OCI-LY7 (cell line): ENCODE measurements around the gene LRRC38. TPM values are rescaled to one million over a fixed set of nuclear protein-coding genes. Genes with fewer than 3 reads are reported as not detected.

ENCODE experiments used
- BruUV-seq: library from RNA; stranded (reverse); fragments of 400-500 nt; replicated peaks from 2 replicates; lab custom pipeline; 2021; lab: Mats Ljungman, UMichigan
- CTCF ChIA-PET: fragments of 300-600 bp; sonication (Branson Sonifier 250); formaldehyde crosslinking; loops from one replicate; lab custom pipeline; 2022; ENCODE audit warnings: antibody characterized with exemption; ENCODE audit not compliant: unreplicated experiment; lab: Charles Lee
- POLR2A ChIA-PET: fragments of 300-600 bp; sonication (Branson Sonifier 250); formaldehyde crosslinking; loops from one replicate; lab custom pipeline; 2022; ENCODE audit warnings: antibody characterized with exemption; lab: Charles Lee
- DNase-seq: peaks from one replicate; pipeline ENCODE4 v3.0.0-alpha.2; 2015; ENCODE audit warnings: low spot score
- H2AFZ ChIP-seq: fragments of 200-600 bp; sonication (generic), shearing (Covaris generic); 2 replicates; pipeline ENCODE4 v1.6.1; 2014; ENCODE audit warnings: mild to moderate bottlenecking, antibody characterized with exemption, low read length, moderate library complexity
- H3K27ac ChIP-seq: fragments of 200-600 bp; sonication (generic); 2 replicates; pipeline ENCODE4 v1.5.1; 2014; ENCODE audit warnings: mixed run types, low read depth, mild to moderate bottlenecking, moderate library complexity, low read length, inconsistent platforms; ENCODE audit not compliant: poor library complexity, severe bottlenecking
- H3K36me3 ChIP-seq: fragments of 200-600 bp; sonication (generic); 2 replicates; pipeline ENCODE4 v1.6.1; 2014; ENCODE audit warnings: mild to moderate bottlenecking, antibody characterized with exemption, low read length, moderate library complexity, mixed read lengths; ENCODE audit not compliant: insufficient read depth
- H3K4me1 ChIP-seq: fragments of 200-600 bp; sonication (generic); 2 replicates; pipeline ENCODE4 v1.5.1; 2014; ENCODE audit warnings: mild to moderate bottlenecking, low read length; ENCODE audit not compliant: insufficient read depth, poor library complexity, severe bottlenecking
- H3K4me2 ChIP-seq: fragments of 200-600 bp; sonication (generic); 2 replicates; pipeline ENCODE4 v1.6.1; 2014; ENCODE audit warnings: mild to moderate bottlenecking, low read length
- H3K4me3 ChIP-seq: fragments of 200-600 bp; sonication (generic); 2 replicates; pipeline ENCODE4 v1.5.1; 2014; ENCODE audit warnings: mild to moderate bottlenecking, low read depth, low read length; ENCODE audit not compliant: poor library complexity, severe bottlenecking
- H3K79me2 ChIP-seq: fragments of 200-600 bp; sonication (generic); 2 replicates; pipeline ENCODE4 v1.6.1; 2016; ENCODE audit warnings: low read depth, mild to moderate bottlenecking, low read length, moderate library complexity, mixed read lengths; ENCODE audit not compliant: insufficient read depth
- H3K9me2 ChIP-seq: fragments of 200-600 bp; sonication (generic); 2 replicates; pipeline ENCODE4 v1.6.1; 2016; ENCODE audit warnings: mild to moderate bottlenecking, low read length, mixed read lengths; ENCODE audit not compliant: insufficient read depth
- H3K9me3 ChIP-seq: fragments of 200-600 bp; sonication (generic); 2 replicates; pipeline ENCODE4 v1.6.1; 2014; ENCODE audit warnings: mild to moderate bottlenecking, mixed run types, low read length, mixed read lengths
- H4K20me1 ChIP-seq: fragments of 200-600 bp; sonication (generic); 2 replicates; pipeline ENCODE4 v1.6.1; 2014; ENCODE audit warnings: mild to moderate bottlenecking, antibody characterized with exemption, low read length, moderate library complexity, mixed read lengths; ENCODE audit not compliant: insufficient read depth
- EZH2phosphoT487 ChIP-seq: fragments of 200-600 bp; sonication (generic); IDR thresholded peaks from 2 replicates; pipeline ENCODE4 v1.6.1; 2018; ENCODE audit warnings: low read depth, borderline replicate concordance, mild to moderate bottlenecking, mixed run types, antibody characterized with exemption, low read length, moderate library complexity, mixed read lengths
- intact Hi-C: fragments of 100-400 bp; cut with micrococcal nuclease; formaldehyde crosslinking; loops from one replicate; pipeline ENCODE4 v1.10.0; 2022; ENCODE audit not compliant: unreplicated experiment
- total RNA-seq, 2 experiments: library from RNA; depleted of rRNA in 1 of 2; stranded (reverse); fragments of >200 nt in 1 of 2; shearing (Covaris generic) in 1 of 2; gene quantifications; 2 replicates each; pipeline ENCODE4 v1.2.3, GENCODE V29; 2014 to 2022
- TF ChIP-seq, protein P1 (sequence below): fragments of 200-600 bp; sonication (generic); conservative IDR thresholded peaks from 2 replicates; pipeline ENCODE4 v1.5.1; 2014; ENCODE audit warnings: mild to moderate bottlenecking, antibody characterized with exemption, low read length, moderate library complexity, mixed read lengths

Gene LRRC38
- total RNA-seq, 2 experiments from 2014 or later, result not detected

DNA sequence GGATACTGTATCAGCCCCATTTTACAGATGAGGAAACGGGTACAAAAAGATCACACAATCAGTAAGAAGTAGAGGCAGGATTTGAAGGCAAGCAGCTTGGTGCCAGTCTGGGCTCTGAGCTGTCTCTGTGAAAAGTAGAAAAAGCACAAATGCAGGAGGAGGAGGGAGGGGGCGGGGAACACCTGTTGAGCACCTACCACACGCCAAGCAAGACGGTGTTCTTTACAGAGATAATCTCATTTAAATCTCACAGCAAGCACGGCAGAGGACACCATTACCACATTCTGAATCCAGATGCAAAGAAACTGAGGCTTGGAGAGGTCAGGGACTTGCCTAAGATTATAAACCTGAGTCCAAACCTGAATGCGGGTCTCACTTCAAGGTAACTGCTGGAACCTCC lies 3.3 kb downstream of the LRRC38 start:
- H3K9me3 ChIP-seq, result no peaks in the 10 kb centered on the region
- H3K4me1 ChIP-seq, result peaks cover 4% of the 10 kb centered on the region
- ChIA-PET POLR2A (no interaction called here), CTCF (interaction anchor here (0.6 kb wide), 1 partner anchor 38 kb away, joined by 6 read pairs; no protein-coding TSS in a partner anchor)
- intact Hi-C loops, result loop anchor here (10.0 kb wide), 1 partner anchor 454 kb away; no protein-coding TSS in a partner anchor
- no peaks in the 10 kb centered on the region for H4K20me1 ChIP-seq
- no TSS peak for BruUV-seq
- H3K36me3 ChIP-seq, result no peaks in the 10 kb centered on the region
- H2AFZ ChIP-seq, result no peak overlapping the region
- TF ChIP-seq, protein P1, sequence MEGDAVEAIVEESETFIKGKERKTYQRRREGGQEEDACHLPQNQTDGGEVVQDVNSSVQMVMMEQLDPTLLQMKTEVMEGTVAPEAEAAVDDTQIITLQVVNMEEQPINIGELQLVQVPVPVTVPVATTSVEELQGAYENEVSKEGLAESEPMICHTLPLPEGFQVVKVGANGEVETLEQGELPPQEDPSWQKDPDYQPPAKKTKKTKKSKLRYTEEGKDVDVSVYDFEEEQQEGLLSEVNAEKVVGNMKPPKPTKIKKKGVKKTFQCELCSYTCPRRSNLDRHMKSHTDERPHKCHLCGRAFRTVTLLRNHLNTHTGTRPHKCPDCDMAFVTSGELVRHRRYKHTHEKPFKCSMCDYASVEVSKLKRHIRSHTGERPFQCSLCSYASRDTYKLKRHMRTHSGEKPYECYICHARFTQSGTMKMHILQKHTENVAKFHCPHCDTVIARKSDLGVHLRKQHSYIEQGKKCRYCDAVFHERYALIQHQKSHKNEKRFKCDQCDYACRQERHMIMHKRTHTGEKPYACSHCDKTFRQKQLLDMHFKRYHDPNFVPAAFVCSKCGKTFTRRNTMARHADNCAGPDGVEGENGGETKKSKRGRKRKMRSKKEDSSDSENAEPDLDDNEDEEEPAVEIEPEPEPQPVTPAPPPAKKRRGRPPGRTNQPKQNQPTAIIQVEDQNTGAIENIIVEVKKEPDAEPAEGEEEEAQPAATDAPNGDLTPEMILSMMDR, result no peak
- no peak for TF ChIP-seq EZH2phosphoT487
- H3K79me2 ChIP-seq, result no peaks in the 10 kb centered on the region
- no peaks in the 10 kb centered on the region for H3K9me2 ChIP-seq
- no peak overlapping the region for H3K4me3 ChIP-seq
- H3K4me2 ChIP-seq, result no peak overlapping the region
- no peak for DNase-seq
- no peak overlapping the region for H3K27ac ChIP-seq

- intact Hi-C loops, result no loop called here
- H3K4me3 ChIP-seq, result no peak overlapping the region
- no peaks in the 10 kb centered on the region for H3K9me3 ChIP-seq
- H3K27ac ChIP-seq, result no peak overlapping the region
- peaks cover 13% of the 10 kb centered on the region for H3K4me1 ChIP-seq
- DNase-seq, result no peak
- H4K20me1 ChIP-seq, result no peaks in the 10 kb centered on the region
- H2AFZ ChIP-seq, result no peak overlapping the region
- no TSS peak for BruUV-seq
- no peaks in the 10 kb centered on the region for H3K79me2 ChIP-seq
- H3K4me2 ChIP-seq, result no peak overlapping the region
- H3K36me3 ChIP-seq, result no peaks in the 10 kb centered on the region
- no peaks in the 10 kb centered on the region for H3K9me2 ChIP-seq
- TF ChIP-seq, protein P1, result no peak
- no peak for TF ChIP-seq EZH2phosphoT487
- ChIA-PET CTCF (no interaction called here), POLR2A (no interaction called here)
These were observed 6.7 kb downstream of the LRRC38 start for GRCh38 chr1:13507075-13507474.

DNA sequence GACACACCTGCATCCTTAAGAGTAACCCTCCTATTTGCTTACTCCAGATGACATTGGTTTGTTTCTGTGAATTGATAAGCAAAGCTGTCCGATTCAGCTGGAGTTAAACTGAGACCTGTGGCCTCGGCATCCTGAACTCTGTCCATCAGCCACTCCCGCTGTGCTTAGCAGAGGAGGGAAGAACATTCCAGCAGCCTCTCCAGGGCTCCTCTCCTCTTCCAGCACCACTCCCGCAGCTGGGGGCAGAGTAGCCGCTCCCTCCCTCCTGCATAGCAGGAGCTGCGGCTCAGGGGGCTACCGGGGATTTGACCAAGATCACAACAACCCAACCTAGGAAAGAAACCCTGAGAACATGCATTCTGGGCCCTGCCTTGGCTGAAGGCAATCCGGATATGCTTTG lies 8.8 kb downstream of the LRRC38 start:
- no peak for TF ChIP-seq EZH2phosphoT487
- TF ChIP-seq, protein P1, result no peak
- POLR2A ChIA-PET, result no interaction called here
- no peak overlapping the region for H3K4me3 ChIP-seq
- H3K9me3 ChIP-seq, result no peaks in the 10 kb centered on the region
- no peak for DNase-seq
- H3K79me2 ChIP-seq, result no peaks in the 10 kb centered on the region
- no peaks in the 10 kb centered on the region for H4K20me1 ChIP-seq
- no peak overlapping the region for H3K27ac ChIP-seq
- peak overlapping the region; percentile 35; the same call in 1 of the 2 replicates for H2AFZ ChIP-seq
- no TSS peak for BruUV-seq
- no peaks in the 10 kb centered on the region for H3K9me2 ChIP-seq
- peaks cover 15% of the 10 kb centered on the region for H3K4me1 ChIP-seq
- no peak overlapping the region for H3K4me2 ChIP-seq
- CTCF ChIA-PET, result no interaction called here
- intact Hi-C loops, result no loop called here
- H3K36me3 ChIP-seq, result no peaks in the 10 kb centered on the region
